ENCODE results near the gene CARF.
"Not testable (repeated sequence)": the region's sequence is repeated elsewhere in the genome, so short reads cannot be mapped to it uniquely, and the experiment has no call there.

Gene CARF, protein sequence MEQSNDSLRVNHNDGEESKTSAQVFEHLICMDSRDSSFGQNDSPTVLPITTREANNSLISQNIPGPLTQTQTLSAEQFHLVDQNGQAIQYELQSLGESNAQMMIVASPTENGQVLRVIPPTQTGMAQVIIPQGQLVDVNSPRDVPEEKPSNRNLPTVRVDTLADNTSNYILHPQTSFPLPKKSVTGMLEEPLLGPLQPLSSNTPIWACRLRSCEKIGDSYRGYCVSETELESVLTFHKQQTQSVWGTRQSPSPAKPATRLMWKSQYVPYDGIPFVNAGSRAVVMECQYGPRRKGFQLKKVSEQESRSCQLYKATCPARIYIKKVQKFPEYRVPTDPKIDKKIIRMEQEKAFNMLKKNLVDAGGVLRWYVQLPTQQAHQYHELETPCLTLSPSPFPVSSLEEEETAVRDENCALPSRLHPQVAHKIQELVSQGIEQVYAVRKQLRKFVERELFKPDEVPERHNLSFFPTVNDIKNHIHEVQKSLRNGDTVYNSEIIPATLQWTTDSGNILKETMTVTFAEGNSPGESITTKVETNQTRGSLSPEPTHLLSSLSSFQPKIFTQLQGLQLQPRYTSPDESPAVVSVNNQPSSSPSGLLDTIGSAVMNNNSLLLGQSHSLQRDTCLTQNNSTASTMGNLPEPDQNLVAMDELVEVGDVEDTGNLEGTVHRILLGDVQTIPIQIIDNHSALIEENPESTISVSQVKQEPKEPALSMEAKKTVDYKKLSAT

DNA sequence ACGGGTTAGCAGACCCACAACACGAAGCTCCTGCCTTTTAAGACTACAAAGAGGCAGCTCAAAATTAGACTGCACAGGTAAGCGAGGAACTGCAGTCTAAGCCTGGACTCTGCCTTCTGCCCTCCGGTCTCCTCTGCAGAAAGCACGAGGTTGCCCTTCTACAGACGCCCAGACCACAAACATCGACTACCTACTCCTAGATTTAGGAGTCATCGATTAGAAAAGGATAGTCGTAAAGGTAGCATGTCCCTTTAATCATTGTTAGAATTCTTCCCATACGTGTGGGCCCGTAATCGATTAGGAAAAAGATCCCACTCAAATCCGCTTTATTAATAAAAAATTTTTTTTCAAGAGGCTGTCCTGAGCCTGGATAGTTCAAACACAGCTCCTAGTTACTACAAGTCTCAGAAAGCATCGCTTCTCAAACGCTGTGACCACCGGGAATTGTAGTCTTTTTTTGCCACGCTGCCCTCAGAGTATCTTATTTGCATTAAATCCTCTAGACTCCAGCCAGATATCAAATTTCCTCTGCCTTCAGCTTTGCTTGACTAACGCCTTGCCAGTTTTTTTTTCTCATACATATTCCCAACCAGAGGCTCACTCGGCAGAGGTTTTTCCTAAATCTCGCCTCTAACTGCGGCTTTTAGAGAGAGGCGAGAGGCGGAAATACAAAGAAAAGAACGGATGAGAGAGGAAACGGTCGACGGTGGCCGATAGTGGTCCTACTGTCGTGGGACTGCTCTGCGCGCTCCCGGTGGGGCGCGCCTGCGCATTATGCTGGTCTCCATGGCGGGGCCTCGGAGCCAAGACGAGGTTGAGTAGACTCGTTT, at the start of gene CARF, which contains the start of gene WDR12:
Gene CARF, plus strand, starts transcription at position 764 of the 830 bp plus-strand sequence. CDS start 29,628 bp downstream, outside the sequence.
Gene WDR12, minus strand, starts transcription at position 162 of the 830 bp plus-strand sequence. CDS start 197 bp downstream, outside the sequence.
- DNase-seq, result peak; percentile 98

DNA sequence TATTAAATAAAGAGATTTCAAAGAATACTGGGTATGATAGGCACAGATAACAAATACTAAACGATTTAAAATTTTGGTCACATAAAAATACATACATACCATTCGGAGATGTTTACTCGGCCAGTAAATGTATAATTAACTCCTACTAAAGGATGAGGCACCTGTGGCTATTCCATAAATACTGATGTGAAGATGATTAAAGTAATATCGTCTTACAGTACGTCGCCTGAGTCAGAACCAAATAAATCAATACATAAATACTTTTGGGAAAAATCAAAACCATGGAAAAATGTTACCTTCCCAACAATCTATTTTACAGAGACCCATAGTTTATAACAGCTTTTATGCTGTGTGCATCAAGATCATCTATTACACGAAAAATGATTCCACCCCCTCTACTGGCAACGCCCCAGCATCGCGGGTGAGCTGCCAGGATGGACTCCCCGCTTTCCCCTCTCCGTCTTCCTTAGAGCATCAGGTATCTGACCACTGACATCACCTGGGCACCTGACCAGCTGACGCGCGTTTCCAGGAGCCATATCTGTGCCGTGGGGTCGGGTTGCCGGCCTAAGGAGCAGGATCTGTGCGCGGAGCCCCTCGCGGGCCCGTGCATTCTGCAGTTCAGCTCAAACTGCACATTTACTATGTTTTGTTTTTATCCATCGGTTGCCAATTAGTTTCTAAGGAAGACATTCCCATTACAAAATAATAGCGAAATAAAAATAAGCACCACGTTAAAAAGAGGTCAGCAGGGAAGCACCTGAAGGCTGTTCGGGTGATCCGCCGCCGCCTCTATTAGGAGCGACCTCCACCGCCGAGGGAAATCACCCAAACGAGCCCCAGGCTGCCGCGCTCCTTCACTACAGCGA, 41.4 kb upstream of the CARF start:
- peak; percentile 57 for DNase-seq

DNA sequence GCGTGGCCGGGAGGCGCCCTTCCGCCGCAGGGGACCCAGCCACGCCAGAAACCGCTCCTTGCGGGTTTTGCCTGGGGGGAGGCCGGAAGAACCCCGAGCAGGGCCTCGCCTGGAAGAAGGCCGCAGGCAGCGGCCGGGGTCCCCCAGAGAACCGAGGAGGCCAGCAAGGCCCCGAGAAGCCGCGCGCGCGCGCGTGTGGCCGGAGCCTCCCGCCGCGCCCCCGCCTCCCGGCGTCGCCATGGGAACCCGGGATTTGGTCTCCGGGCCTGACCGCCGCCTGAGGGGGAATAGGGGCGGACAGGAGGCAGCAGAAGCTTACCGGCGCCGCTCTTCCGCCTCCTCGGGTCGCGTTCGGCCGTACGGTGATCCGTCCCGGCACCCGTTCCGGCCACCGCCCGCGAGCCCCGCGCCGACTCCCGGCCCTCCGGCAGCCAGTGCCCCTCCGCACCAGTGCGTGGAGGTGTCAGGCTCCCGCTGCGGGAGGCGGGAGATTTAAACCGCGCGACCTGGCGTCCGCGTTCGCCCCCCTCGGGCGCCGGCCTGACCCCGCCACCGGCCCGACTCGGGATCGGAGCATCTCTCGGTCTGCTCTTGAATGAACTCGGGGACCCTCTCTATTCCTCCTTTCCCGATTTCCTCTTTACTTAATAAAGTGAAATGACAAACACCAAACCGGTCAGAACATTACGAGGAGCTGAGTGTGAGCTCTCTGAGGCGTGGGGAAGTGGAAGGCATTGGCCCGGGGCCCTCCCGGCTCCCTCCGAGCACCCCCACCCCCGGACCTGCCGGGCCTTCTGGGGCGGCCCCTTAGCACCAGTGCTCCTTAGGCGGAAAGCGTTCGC, 40.6 kb upstream of the CARF start, which contains the start of gene ICA1L:
Gene ICA1L, minus strand, starts transcription at position 467 of the 842 bp plus-strand sequence. CDS start 42,757 bp downstream, outside the sequence.
- peak; percentile 18 for DNase-seq

DNA sequence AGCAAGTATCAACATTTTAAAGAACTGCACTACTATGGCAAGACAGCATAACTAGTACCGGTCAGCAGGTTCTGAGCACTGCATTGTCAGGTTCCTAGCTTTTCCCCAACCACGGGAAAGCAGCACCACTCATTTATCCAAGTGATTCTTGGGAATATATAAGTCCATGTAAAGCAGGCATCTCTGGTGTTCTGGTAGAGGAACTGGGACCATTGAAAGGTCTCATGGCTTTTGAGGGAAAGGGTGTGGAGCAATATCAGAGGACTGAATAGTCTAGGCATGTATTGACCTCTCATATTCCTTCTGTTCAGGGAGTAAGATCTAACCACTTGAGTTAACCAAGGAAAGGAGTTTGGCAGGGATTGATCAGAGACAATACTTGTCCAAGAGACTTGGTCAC, 34.4 kb upstream of the CARF start:
- no peak for DNase-seq

DNA sequence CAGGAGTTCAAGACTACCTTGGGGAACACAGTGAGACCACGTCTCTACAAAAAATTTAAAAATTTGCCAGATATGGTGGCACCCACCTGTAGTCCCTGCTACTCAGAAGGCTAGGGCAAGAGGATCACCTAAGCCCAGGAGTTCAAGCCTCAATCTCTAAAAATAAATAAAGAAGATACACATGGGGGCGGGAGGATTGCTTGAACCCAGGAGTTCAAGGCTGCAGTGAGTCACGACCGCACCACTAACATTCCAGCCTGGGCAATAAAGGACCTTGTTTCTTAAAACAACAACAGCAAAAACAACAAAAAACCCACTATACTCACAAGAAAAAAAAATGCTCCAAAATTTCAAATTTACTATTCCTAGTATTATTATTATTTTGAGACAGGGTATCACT, 30.5 kb upstream of the CARF start:
- no peak for DNase-seq

DNA sequence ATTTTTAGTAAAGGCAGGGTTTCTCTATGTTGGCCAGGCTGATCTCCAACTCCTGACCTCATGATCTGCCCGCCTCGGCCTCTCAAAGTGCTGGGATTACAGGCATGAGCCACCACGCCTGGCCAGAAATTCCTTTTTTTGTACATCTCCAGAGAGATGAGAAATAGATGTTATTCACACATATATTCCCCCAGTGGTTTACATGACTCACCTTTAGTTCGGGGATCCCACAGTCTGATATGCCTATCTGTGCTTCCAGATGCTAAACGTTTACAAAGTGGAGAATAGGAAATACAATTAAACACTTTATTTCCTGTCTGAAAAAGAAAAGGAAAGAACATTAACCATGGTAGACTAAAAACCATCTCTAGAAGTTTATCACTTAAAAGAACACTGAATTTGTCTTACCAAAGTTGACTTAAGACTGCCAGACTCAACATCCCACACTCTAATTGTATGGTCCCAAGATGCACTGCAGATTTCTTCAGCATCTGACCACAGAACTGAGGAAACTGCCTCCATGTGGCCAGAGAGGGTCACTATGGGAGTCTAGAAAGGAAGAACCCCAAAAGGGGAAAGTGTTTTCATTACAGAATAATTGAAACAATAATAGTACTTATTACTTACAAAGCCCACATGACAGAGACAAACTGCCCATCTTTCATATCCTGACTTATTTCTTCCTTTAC, 27.9 kb upstream of the CARF start:
- DNase-seq, result no peak

DNA sequence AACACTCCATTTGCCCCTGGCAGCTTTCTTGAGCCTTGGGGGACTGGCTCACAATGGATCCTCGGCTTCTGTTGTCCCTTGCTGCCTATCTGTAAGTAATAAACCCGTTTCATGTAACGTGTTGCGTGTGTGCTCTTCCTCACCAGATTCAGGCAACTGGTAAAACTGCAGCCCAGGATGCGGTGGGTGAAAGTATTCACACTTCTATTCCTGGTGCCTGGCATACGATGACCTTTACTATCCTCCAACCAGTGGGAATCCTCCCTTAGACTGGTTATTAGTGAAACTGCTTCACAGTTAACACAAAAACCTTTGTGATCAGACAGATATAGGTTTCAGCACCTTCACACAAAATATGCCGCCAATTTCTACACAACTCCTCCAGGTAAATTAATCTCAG, 26.9 kb upstream of the CARF start:
- no peak for DNase-seq

DNA sequence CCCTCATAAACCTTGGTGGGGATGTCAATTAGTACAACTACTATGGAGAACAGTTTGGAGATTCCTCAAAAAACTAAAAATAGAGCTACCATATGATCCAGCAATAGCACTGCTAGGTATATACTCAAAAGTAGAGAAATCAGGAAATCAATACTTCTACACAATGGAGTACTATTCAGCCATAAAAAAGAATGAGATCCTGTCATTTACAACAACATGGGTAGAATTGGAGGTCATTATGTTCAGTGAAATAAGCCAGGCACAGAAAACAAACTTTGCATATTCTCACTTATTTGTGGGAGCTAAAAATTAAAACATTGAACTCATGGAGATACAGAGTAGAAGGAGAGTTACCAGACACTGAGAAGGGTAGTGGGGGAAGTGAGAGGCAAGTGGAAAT, 6.6 kb upstream of the CARF start:
- not testable (repeated sequence) for DNase-seq

DNA sequence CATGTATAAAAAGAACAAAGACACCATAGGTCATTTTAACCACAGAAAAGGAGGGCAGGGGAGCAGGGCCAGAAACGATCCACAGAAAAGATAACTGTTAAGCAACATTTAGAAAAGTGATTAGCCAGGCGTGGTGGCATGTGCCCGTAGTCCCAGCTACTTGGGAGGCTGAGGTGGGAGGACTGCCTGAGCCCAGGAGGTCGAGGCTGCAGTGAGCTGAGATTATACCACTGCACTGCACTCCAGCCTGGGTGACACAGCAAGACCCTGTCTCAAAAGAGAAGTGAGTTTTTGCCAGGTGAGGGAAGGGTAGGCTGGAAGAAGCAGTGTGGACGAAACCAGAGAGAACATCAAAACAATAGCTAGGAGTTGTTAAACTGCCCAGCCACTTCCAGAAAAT, 3.9 kb upstream of the CARF start:
- no peak for DNase-seq

DNA sequence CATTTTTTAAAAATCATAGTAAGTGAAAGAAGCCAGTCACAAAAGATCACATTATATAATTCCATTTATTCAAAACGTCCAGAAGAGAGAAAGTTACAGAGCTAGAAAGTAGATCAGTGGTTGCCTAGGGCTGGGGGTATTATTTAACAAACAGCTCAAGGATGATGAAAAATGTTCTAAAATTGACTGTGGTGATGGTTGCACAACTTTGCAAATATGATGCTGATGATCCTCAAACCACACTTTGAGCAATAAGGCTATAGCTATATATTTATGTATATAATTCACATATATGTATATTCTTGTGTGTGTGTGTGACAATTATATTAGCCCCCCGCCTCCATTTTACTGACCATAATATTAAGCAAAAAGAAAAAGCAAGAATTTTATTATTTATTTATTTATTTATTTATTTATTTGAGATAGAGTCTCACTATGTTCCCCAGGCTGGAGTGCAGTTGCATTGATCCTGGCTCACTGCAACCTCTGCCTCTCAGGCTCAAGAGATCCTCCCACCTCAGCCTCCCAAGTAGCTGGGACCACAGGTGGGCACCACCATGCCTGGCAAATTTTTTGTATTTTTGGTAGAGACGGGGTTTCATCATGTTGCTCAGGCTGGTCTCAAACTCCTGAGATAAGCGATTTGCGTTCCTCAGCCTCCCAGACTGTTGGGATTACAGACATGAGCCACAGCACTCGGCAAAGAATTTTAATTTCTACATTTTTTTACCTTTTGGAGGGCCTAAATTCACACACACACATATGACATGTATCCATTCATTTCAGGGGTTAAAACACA, 2.5 kb upstream of the CARF start:
- DNase-seq, result no peak

DNA sequence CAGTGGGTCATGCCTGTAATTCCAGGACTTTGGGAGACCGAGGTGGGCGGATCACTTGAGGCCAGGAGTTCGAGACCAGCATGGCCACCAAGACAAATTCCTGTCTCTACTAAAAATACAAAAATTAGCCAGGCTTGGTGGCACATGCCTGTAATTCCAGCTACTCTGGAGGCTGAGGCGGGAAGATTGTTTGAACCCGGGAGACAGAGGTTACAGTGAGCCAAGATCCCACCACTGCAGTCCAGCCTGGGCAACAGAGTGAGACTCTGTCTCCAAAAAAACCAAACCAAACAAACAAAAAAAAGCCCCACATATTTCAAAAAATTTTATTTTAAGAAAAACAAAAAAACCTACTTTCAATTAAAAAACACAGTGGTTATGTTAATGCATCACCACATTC, 1.8 kb upstream of the CARF start:
- DNase-seq, result not testable (repeated sequence)

DNA sequence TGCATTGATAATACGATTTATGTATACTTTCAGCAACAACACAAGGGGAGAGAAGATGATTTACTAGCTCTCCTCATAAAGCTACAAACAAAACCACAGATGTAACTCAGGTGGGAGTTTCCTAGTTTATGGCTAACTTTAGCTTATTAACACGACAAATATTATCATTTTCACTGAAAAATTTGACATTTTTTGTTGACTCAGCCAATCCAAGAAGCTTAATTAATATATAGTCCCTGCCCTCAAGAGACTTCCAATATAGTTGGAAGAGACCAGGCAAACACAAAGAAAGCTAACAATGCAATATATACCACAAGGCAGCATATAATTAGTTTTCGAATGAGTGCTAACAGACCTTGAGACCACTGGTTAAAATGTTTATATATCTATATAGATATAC, 1.4 kb upstream of the CARF start:
- DNase-seq, result no peak

DNA sequence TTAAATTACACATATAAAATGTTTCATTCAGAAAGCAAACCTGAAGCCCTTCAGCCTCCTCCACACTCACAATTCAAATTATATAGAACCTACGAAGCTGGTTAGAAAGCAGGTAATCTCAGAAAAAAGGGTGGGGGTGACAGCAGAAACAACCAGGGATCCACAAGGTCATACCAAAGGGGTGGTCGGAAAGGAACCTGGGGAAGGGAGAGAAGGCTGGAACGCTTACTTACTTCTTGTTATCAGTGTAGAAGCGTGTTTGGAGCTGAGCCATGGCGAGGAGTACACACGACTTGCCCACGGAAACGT, 918 bp upstream of the CARF start:
- no peak for DNase-seq

DNA sequence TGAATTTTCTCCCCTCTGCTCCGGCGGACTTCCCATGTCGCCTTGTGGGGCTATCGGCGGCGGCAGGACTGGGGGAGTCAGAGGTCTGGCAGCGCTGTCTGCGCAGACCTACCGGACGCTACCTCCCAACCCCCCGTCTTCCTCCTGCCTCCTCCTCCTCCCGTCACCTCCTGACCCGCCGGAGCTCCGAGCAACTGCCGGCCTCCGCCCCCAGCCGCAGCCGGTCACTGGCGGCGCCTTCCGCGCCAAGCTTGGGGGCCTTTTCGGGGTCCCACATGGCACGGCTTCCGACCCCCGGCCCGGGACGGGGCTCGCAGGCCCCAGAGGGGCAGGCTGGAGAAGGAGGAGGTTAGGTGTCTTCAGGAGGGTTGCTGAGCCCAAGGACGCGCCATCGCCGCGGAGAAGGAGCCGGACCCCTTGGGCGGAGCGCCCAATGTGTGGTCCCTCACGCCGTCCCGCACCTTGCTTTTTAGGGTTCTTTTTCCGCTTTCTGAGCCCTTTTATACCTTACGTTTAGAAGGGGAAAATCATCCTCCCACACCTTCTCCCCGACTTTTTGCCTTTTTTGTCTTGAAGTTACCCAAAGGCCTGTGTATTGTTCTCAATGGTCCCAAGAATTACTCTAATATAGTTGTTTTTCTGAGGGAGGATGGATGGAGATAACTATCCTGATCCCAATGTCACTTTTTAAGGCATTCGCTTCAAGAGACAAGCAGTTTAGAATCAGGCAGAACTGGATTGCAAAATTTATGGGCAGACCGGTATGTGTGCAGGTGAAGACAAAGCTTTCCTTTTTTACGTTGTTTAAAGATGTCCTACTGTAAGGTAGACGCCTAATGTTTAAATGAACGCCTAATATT, 497 bp downstream of the CARF start:
- peak; percentile 2 for DNase-seq

DNA sequence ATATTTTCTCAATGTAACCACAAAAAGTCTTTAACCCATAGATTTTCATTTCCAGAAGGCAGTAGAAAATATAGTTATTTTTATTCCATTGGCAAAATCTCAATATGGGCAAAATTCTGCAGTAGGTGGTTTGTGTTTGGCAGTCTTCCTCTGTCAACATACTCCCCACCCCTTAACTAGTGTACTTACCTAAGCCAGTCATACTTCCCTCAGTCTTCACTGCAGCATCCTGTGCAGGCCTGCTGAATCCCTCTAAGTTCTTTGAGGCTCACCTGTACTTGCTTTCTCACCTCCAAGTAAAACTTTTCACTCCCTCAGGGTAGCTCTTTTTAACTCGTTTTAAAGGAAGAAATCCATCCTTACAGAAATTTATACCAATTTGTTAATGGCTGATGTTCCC, 6.8 kb downstream of the CARF start:
- no peak for DNase-seq

DNA sequence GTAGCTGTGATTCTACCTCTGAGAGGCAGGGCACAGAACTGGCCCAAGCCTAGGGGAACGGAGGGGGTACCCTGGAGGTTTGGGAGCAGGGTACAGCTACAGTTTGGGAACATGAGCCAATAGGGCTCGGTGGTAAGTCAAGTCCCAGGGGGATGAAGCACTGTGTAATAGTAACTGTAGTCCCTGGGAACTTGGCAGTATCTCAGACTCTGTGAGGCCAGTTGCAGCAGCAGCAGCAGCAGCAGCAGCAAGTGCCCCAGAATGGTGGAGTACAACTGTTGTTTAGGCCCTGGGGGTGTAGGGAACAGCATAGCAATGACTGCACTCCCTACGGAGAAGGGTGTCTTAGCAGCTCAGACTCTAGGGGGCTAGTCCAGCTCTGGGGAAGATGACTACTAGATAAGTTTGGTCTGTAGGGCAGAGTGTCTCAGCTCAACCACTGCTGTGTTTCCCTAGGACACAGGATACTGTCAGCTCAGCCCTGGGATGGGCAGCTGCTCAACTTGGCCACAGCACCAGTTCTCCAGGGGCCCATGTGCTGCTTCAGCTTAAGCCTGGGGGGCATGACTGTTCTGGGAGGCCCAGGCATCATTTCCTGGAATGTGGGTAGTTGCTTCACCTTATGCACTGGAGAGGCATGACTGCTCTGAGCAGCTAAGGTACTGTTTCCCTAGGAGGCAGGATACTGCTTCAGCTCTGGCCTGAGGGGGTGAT, 20.5 kb downstream of the CARF start:
- no peak for DNase-seq

DNA sequence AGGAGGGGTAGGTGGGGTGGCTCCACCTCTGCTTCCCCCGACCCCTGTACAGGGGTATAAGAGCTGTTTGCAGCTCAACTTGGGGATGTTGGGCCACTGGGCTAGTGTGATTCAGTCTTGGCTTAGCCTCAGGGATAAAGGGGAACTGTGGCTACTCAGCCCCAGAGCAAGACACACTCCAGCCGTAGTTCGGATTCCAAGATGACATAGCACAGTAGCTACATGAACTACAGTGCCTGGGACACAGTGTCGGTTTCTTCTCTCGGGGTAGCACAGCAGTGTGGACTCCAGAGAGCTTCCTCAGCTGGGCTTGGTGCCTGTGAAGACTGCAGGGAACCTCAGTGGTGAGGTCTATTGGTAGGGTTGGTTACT, 21.1 kb downstream of the CARF start:
- no peak for DNase-seq

DNA sequence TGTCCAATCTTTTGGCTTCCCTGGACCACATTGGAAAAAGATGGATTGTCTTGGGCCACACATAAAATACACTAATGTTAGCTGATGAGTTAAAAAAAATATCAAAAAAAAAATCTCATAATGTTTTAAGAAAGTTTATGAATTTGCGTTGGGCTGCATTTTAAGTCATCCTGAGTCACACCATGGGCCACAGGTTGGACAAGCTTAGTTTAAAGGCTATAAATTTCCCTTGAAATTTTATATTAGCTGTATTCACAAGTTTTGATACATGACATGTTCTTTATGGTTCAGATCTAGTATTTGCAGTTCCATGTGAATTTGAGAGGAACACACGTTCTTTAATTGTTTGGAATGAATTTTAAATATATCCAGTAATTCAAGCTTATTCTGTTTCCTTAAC, 21.9 kb downstream of the CARF start:
- no peak for DNase-seq
